Spleen (tissue), 11 donors: Measurements from ENCODE around the gene SLC22A15. TPM values are rescaled to one million over a fixed set of nuclear protein-coding genes. Genes with fewer than 3 reads are reported as not detected.
"Not testable (repeated sequence)": the region's sequence is repeated elsewhere in the genome, so short reads cannot be mapped to it uniquely, and the experiment has no call there.

Source experiments
- DNase-seq: peaks from one replicate; pipeline ENCODE4 v3.0.0-alpha.2; 2020
- H3K27ac ChIP-seq, 8 donors: fragments of 200-600 bp; sonication (generic) in 7 of 8; 1 replicate in 4 of 8; 2 replicates in 4 of 8; pipeline versions ENCODE4 v1.5.0 to v1.8.0; 2016 to 2021; ENCODE audit warnings: inconsistent platforms in 4 of 8, mild to moderate bottlenecking in 4 of 8, moderate library complexity in 1 of 8
- H3K27me3 ChIP-seq, 7 donors: fragments of 200-600 bp; sonication (generic) in 6 of 7; replicated peaks in 1 of 7; 1 replicate in 4 of 7; 2 replicates in 3 of 7; pipeline versions ENCODE4 v1.5.0 to v1.8.0; 2016 to 2021; ENCODE audit warnings: inconsistent platforms in 3 of 7, mild to moderate bottlenecking in 1 of 7
- H3K36me3 ChIP-seq, 6 donors: fragments of 200-600 bp; sonication (generic) in 5 of 6; 1 replicate in 4 of 6; 2 replicates in 2 of 6; pipeline versions ENCODE4 v1.5.0 to v1.8.0; 2016 to 2021; ENCODE audit warnings: inconsistent platforms in 2 of 6
- H3K4me1 ChIP-seq, 6 donors: fragments of 200-600 bp; sonication (generic) in 5 of 6; 1 replicate in 3 of 6; 2 replicates in 3 of 6; pipeline versions ENCODE4 v1.5.0 to v1.8.0; 2016 to 2021; ENCODE audit warnings: inconsistent platforms in 3 of 6
- H3K4me3 ChIP-seq, 8 donors: fragments of 200-600 bp; sonication (generic) in 7 of 8; 1 replicate in 4 of 8; 2 replicates in 4 of 8; pipeline versions ENCODE4 v1.5.0 to v1.8.0; 2016 to 2021; ENCODE audit warnings: inconsistent platforms in 4 of 8, mild to moderate bottlenecking in 4 of 8, moderate library complexity in 2 of 8
- H3K9me3 ChIP-seq, 8 donors: fragments of 200-600 bp; sonication (generic) in 7 of 8; 1 replicate in 4 of 8; 2 replicates in 4 of 8; pipeline versions ENCODE4 v1.5.0 to v1.8.0; 2016 to 2021; ENCODE audit warnings: inconsistent platforms in 4 of 8
- POLR2A ChIP-seq, 3 donors: fragments of 450-650 bp; IDR thresholded peaks; one replicate each; pipeline ENCODE4 v1.5.1; 2017; ENCODE audit warnings: antibody characterized with exemption in 3 of 3, mild to moderate bottlenecking in 1 of 3
- POLR2AphosphoS5 ChIP-seq, 3 donors: sonication (generic); formaldehyde crosslinking; IDR thresholded peaks; one replicate each; pipeline ENCODE4 v1.5.1; 2017; ENCODE audit warnings: antibody characterized with exemption in 3 of 3
- WGBS, 5 donors: extraction: QIAGEN DNeasy Blood & Tissue Kit in 3 of 5; methylation state at CpG; one replicate each; pipeline versions ENCODE4 v1.1.5 to v1.1.7; 2013 to 2018; 5-methylcytosine and 5-hydroxymethylcytosine counted together
- intact Hi-C: fragments of 100-400 bp; cut with DNase I; formaldehyde crosslinking; loops from one replicate; pipeline ENCODE4 v1.15.0; 2023; ENCODE audit warnings: low total_unique reads
- polyA plus RNA-seq, 3 donors: library from polyadenylated mRNA; stranded (reverse); fragments of 200-250 nt; gene quantifications; one replicate each; pipeline ENCODE4 v1.2.1, GENCODE V29; 2013
- total RNA-seq, 7 donors: library from RNA; depleted of rRNA in 3 of 7; stranded (reverse); fragments of >200 nt in 3 of 7; fragmentation: NEBNext Ultra II Directional in 4 of 7; extraction: Animal tissue kit (Norgen Biotek cat#: 25700) in 4 of 7; gene quantifications; one replicate each; pipeline versions ENCODE4 v1.1.0 to v1.2.1, GENCODE V29; 2016 to 2021
- TF ChIP-seq, protein P1 (sequence below), 11 experiments: fragments of 200-600 bp in 7 of 11; fragments of 450-650 bp in 4 of 11; sonication (generic) in 4 of 11; IDR thresholded peaks in 8 of 11; conservative IDR thresholded peaks in 3 of 11; 1 replicate in 7 of 11; 2 replicates in 4 of 11; pipeline versions ENCODE4 v1.4.0 to v1.8.0; 2016 to 2021; ENCODE audit warnings: antibody characterized with exemption in 11 of 11, inconsistent platforms in 4 of 11, mild to moderate bottlenecking in 1 of 11
- donor health status: healthy with polysubstance abuse.
- donor health status: DM: no; HTN: no; CAD: no; lungs with moderate emphysema.
- donor health status: DM: no; HTN: no; CAD: no.
- donor health status: Bipolar disorder and iron deficiency.
- donor health status: healthy.
- donor health status: DM: no; HTN: no; CAD: no.
- donor health status: DM: yes; HTN: yes; CAD: no.

Gene SLC22A15
- total and polyA plus RNA-seq, 10 donors = 1.2 to 24.8 (median 11.2) TPM

DNA sequence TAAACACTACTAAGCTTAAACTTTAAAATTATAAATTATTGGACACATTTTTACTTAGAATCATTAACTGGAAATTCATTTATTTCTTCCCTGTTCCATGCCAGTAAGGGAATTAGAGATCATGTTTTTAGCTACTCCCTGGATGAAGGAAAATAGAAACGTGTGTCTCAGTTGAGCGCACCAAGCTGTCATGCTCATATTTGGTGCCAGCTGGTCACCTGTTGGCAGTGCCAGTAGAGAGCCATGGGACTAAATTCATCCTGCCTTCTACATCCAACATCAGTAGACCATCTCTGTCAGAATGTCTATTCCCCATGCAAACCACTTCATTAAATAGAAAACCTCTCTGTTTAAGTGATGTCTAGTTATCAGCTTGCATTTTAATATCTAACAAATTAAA lies 17.4 kb upstream of the SLC22A15 start:
- Histone ChIP-seq H3K27ac (no peak overlapping the region), H3K36me3 (no peaks in the 10 kb centered on the region), H3K9me3 (no peaks in the 10 kb centered on the region), H3K4me1 (no peaks in the 10 kb centered on the region), H3K4me3 (no peak overlapping the region), H3K27me3 (peaks cover 0 to 4% (median 0%) of the 10 kb centered on the region in 7 donors)
- WGBS, 5 donors = 88 to 98% (median 92%) methylated on average over 2 of the region's 2 CpGs
- TF ChIP-seq POLR2A (IDR thresholded peaks at IDR 0.05) = no peak
- TF ChIP-seq, protein P1, sequence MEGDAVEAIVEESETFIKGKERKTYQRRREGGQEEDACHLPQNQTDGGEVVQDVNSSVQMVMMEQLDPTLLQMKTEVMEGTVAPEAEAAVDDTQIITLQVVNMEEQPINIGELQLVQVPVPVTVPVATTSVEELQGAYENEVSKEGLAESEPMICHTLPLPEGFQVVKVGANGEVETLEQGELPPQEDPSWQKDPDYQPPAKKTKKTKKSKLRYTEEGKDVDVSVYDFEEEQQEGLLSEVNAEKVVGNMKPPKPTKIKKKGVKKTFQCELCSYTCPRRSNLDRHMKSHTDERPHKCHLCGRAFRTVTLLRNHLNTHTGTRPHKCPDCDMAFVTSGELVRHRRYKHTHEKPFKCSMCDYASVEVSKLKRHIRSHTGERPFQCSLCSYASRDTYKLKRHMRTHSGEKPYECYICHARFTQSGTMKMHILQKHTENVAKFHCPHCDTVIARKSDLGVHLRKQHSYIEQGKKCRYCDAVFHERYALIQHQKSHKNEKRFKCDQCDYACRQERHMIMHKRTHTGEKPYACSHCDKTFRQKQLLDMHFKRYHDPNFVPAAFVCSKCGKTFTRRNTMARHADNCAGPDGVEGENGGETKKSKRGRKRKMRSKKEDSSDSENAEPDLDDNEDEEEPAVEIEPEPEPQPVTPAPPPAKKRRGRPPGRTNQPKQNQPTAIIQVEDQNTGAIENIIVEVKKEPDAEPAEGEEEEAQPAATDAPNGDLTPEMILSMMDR (IDR thresholded peaks at IDR 0.05 in 8 of 11, conservative IDR thresholded peaks at IDR 0.05 in 3 of 11) = no peak
- no peak for TF ChIP-seq POLR2AphosphoS5 (IDR thresholded peaks at IDR 0.05)
- intact Hi-C loops = no loop called here
- DNase-seq = no peak

DNA sequence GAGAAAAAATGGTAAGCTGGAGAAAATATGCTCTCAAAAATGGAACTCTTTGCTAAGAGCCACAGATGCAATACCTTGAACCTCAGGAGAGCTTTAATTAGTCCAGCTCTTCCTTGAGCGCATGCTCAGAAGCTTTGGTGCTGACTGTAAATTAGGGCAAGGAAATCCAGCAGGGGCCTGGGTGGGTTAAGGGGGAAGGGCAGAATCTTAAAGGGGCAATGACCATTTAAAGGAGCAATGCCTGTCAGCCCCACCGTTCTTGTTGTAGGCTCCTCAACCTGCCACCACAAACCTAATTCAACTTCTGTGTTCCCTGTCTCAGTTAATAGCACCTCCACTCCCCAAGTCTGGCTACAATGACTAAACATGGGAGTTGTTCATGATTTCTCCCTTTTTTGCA lies 6.8 kb upstream of the SLC22A15 start:
- no peak for DNase-seq
- Histone ChIP-seq H3K4me1 (no peaks in the 10 kb centered on the region), H3K9me3 (no peaks in the 10 kb centered on the region)

DNA sequence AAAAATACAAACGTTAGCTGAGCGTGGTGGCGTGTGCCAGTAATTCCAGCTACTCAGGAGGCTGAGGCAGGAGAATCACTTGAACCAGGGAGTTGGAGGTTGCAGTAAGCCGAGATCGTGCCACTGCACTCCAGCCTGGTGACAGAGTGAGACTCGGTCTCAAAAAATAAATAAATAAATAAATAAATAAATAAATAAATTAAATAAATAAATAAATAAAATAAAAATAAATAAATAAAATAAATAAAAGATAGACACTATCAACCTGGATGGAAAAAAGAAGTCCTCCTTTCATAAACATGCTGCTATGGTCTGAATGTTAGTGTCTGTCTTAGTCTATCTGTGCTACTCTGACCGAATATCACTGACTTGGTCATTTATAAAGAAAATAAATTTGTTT lies 4.5 kb upstream of the SLC22A15 start:
- intact Hi-C loops, H3K36me3 ChIP-seq, H3K9me3 ChIP-seq, H3K27ac ChIP-seq, H3K4me3 ChIP-seq, DNase-seq: not testable (repeated sequence)
- 93 to 97% (median 95%) methylated on average over 7 of the region's 7 CpGs for WGBS, 5 donors
- Histone ChIP-seq H3K4me1 (peaks cover 1 to 13% (median 6%) of the 10 kb centered on the region in 6 donors), H3K27me3 (peaks cover 0 to 14% (median 4%) of the 10 kb centered on the region in 7 donors)

More for the DNA sequence above, 6.8 kb upstream of the SLC22A15 start:
- H3K27ac ChIP-seq = no peak overlapping the region
- H3K4me3 ChIP-seq = no peak overlapping the region
- 26 to 42% (median 37%) methylated on average over 2 of the region's 2 CpGs for WGBS, 5 donors
- no peaks in the 10 kb centered on the region for H3K36me3 ChIP-seq
- no peaks in the 10 kb centered on the region for H3K27me3 ChIP-seq
- intact Hi-C loops = no loop called here
- TF ChIP-seq POLR2A (IDR thresholded peaks at IDR 0.05) = no peak
- TF ChIP-seq, protein P1 (IDR thresholded peaks at IDR 0.05 in 8 of 11, conservative IDR thresholded peaks at IDR 0.05 in 3 of 11) = no peak

DNA sequence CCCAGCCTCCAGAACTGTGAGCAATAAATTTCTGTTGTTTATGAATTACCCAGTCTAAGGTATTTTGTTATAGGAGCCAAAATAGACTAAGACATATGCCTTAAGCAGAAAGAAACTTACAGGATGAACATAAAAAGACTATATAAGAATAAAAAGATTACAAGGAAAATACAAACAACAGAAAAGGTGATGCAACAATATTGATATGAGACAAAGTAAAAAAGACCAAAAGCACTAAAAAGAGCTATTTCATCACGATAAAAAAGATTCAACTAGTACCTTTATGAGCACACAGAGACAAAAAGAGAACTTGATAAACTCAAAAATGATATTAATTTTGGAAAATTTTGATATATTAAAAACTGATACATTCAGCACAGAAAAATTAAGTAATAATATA lies 3.2 kb upstream of the SLC22A15 start:
- Histone ChIP-seq H3K9me3 (no peaks in the 10 kb centered on the region), H3K27ac (no peak overlapping the region), H3K36me3 (no peaks in the 10 kb centered on the region), H3K4me1 (peaks cover 5 to 26% (median 8%) of the 10 kb centered on the region in 6 donors), H3K4me3 (no peak overlapping the region), H3K27me3 (peaks cover 0 to 17% (median 4%) of the 10 kb centered on the region in 7 donors)
- intact Hi-C loops = no loop called here
- 80 to 91% (median 88%) methylated on average over 1 of the region's 1 CpG for WGBS, 5 donors
- no peak for TF ChIP-seq POLR2AphosphoS5 (IDR thresholded peaks at IDR 0.05)
- no peak for DNase-seq

DNA sequence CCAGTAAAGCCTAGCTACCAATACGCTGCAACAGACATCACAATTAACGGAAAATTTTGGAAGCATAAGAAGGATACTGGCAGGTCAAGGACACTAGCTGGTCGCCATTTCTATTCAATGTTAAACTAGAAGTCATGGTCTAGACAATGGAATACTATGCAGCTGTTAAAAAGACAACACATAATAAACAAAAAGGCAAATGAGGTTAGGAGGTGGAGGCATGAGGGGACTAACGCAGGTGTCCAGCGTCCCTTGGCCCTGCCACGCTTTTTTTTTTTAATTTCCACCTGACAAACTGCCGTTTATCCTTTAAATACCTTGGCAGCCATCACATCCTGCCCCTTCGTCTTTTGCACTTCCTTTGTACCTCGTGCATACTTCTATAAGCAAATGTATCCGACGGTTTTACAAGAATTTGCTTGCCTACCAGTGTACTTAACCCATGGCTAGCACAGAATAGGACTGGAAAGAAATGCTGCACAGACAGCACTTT lies 698 bp upstream of the SLC22A15 start:
- no peaks in the 10 kb centered on the region for H3K36me3 ChIP-seq
- 34 to 41% (median 37%) methylated on average over 11 of the region's 11 CpGs for WGBS, 5 donors
- no peak for DNase-seq
- intact Hi-C loops = no loop called here
- peak overlapping the region; percentile 39 to 82 (median 58) for H3K4me3 ChIP-seq
- peaks cover 5 to 51% (median 9%) of the 10 kb centered on the region in 6 donors for H3K4me1 ChIP-seq
- peak overlapping the region; percentile 44 to 95 (median 86) for H3K27ac ChIP-seq
- H3K9me3 ChIP-seq = no peaks in the 10 kb centered on the region
- peaks cover 0 to 17% (median 4%) of the 10 kb centered on the region in 7 donors for H3K27me3 ChIP-seq
- TF ChIP-seq POLR2AphosphoS5 (IDR thresholded peaks at IDR 0.05) = no peak
- no peak for TF ChIP-seq POLR2A (IDR thresholded peaks at IDR 0.05)
- TF ChIP-seq, protein P1 (IDR thresholded peaks at IDR 0.05 in 8 of 11, conservative IDR thresholded peaks at IDR 0.05 in 3 of 11) = no peak
